Superior temporal gyrus (tissue), 1 donor: ENCODE results near the gene NEU1.
"Not testable (repeated sequence)": the region's sequence is repeated elsewhere in the genome, so short reads cannot be mapped to it uniquely, and the experiment has no call there.

Source experiments
- DNase-seq: peaks from one replicate; pipeline ENCODE4 v3.0.0-alpha.2; 2016; ENCODE audit errors: extremely low spot score

NEU1 gene

GRCh38 chr6:31874084-31874670 is 11.6 kb upstream of the NEU1 start:
- DNase-seq: no peak

GRCh38 chr6:31871046-31871659 is 8.5 kb upstream of the NEU1 start:
- DNase-seq: no peak

- no peak for DNase-seq
These were observed 7.8 kb upstream of the NEU1 start for GRCh38 chr6:31870385-31870921.

- DNase-seq: no peak
These were observed 6.7 kb upstream of the NEU1 start for GRCh38 chr6:31869343-31869742.

- DNase-seq: not testable (repeated sequence)
These were observed 6.0 kb upstream of the NEU1 start for GRCh38 chr6:31868658-31868971.

- DNase-seq: no peak
These were observed 2.8 kb upstream of the NEU1 start for GRCh38 chr6:31865205-31866118.

GRCh38 chr6:31864818-31865204 is 2.2 kb upstream of the NEU1 start:
- DNase-seq: no peak

GRCh38 chr6:31864123-31864562 is 1.5 kb upstream of the NEU1 start:
- not testable (repeated sequence) for DNase-seq

GRCh38 chr6:31861919-31862343 is 690 bp downstream of the NEU1 start:
- no peak for DNase-seq

- DNase-seq: no peak
These were observed 1.5 kb downstream of the NEU1 start for GRCh38 chr6:31861150-31861549.

- no peak for DNase-seq
These were observed 2.3 kb downstream of the NEU1 start for GRCh38 chr6:31860349-31860748.

- DNase-seq: no peak
These were observed 2.7 kb downstream of the NEU1 start for GRCh38 chr6:31859923-31860322.

- no peak for DNase-seq
These were observed 3.9 kb downstream of the NEU1 start for GRCh38 chr6:31858707-31859106.

GRCh38 chr6:31857774-31858173 is 4.8 kb downstream of the NEU1 start:
- DNase-seq: not testable (repeated sequence)

- DNase-seq: not testable (repeated sequence)
These were observed 10.5 kb downstream of the NEU1 start for GRCh38 chr6:31851980-31852718.

GRCh38 chr6:31851485-31851832 is 11.2 kb downstream of the NEU1 start:
- DNase-seq: no peak

- no peak for DNase-seq
These were observed 11.7 kb downstream of the NEU1 start for GRCh38 chr6:31850765-31851484.

- DNase-seq: no peak
These were observed 15.2 kb downstream of the NEU1 start for GRCh38 chr6:31847276-31847978.

- no peak for DNase-seq
These were observed 18.1 kb downstream of the NEU1 start for GRCh38 chr6:31844507-31844906.

GRCh38 chr6:31842053-31842452 is 20.6 kb downstream of the NEU1 start:
- DNase-seq: no peak

- DNase-seq: not testable (repeated sequence)
These were observed 22.9 kb downstream of the NEU1 start for GRCh38 chr6:31839779-31840126.
